ENCODE data around the gene MROH9.
"Not testable (repeated sequence)": the region's sequence is repeated elsewhere in the genome, so short reads cannot be mapped to it uniquely, and the experiment has no call there.

The MROH9 gene, protein sequence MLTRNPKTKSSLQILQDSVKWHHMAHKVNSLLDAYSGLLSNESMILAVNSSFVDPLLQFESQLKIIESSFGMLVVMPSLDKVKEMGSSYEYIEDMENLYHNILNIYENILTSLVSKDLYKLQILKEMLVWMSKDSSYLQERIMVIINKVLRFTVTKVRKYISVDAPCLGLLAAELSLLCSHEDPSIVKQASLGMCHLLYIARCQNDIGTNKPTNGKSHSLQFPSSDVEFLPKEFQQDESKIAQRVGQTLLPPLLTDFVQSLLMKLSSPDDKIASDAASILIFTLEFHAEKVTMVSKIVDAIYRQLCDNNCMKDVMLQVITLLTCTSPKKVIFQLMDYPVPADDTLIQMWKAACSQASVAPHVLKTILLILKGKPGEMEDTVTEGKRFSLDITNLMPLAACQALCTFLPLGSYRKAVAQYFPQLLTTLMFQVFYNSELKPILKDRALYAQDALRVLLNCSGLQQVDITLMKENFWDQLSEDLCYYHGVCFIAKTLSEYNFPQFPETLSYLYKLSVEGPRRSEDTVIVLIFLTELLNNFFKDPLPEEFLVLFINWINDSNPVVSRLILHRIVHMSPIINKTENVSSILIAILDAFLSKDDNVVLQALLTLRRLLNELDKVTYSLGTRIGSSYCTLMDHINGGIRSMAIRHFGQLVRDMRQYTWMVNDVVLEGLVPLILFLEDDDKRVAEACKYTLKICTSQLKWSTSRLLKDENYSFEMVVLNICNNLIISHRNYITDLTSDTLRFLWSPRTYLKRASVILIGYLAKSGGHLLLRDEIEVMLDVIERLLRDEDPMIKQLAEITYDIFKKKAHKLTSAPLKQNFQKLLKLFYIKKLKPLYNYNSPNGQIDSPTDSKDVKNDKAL

DNA sequence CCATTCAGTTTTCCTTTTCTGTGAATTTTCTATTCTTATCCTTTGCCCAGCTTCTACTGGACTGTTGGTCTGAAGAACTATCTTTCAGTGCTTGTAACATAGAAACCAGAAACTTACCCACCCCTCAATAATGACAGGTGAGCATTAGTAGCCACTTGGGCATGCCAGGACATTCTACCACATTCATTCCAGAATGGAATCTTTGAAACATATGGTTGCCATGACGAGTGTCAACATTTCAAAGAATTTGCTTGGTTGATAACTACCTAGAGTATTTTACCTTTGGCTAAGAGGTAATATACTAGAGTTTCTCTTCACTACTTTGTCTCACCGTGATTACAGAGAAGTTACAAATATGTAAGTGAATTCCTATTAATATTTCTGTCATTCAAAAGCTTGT, at the start of gene MROH9:
Gene MROH9, plus strand, starts transcription at position 304 of the 400 bp plus-strand sequence. CDS start 10,023 bp downstream, outside the sequence.
- no peak for DNase-seq

DNA sequence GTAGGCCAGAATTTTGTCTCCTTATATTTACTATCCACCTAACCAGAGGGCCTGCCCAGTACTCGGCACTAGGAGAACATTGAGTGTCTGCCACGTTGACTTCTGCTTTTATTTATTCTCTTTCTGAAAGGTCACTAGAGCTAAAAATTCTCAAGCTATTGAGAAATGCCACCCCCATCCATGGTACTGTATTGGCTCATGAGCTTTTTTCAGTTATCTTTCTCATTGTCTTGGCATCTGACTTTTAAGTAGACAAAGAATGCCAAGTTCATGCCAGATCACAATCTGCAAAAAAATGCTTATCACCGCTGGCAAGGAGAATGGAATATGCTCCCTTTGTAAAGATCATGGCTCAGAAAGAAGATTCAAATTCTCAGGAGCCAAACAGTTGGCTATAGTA, 49.8 kb upstream of the MROH9 start:
- no peak for DNase-seq

DNA sequence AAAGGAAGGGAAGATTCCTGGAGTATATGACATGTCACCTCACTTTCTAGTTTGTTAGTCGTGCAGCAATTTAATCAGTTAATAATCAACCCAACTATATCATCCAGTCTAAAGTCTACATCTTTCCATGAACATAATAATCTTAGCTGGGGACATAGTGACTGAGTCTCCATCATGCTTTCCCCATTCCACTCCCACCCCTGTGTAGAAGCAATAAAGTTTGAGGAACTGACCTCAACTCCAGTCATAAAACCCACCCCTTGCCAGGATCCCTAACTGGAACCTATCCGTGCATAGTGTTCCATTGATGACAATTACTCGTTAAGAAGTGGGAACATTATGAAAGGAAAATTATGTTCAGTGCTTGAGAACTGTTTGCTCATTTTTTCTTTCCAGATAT, 48.9 kb upstream of the MROH9 start:
- no peak for DNase-seq

DNA sequence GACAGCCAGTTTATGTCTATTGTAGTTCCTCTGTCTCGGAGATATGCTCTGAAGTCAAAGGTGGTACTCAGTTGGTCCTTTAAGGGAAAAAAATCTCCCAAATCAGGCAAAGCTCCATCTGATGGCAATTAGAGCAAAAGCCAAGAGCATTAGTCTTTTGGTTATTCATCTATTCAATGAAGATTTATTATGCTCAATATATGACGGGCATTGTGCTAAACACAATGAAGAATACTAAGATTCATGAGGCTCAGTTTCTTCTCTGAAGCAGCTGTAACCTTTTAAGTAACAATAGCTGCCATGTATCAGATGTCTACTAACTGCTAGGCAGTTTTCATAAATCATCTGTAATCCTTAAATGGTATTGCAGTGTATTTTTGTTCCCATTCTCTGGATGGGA, 47.6 kb upstream of the MROH9 start:
- DNase-seq, result no peak

DNA sequence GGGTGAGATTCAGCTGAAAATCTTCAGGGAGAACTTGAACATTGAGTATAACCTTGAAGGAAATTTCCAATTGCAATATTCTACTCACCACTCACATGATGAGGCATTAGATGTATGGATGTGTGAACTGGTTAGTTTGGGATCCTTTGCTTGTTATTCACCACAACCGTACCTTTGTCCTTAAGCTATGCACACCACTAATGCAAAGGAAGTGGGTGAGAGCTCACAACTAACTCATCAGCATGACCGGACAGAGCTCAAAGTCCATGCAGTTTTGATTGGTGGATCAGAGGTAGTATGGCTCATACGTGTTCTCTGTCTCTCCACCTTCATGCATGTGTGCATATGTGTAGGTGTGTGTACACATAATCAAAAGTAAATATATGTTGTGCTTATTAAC, 43.5 kb upstream of the MROH9 start:
- DNase-seq, result no peak

DNA sequence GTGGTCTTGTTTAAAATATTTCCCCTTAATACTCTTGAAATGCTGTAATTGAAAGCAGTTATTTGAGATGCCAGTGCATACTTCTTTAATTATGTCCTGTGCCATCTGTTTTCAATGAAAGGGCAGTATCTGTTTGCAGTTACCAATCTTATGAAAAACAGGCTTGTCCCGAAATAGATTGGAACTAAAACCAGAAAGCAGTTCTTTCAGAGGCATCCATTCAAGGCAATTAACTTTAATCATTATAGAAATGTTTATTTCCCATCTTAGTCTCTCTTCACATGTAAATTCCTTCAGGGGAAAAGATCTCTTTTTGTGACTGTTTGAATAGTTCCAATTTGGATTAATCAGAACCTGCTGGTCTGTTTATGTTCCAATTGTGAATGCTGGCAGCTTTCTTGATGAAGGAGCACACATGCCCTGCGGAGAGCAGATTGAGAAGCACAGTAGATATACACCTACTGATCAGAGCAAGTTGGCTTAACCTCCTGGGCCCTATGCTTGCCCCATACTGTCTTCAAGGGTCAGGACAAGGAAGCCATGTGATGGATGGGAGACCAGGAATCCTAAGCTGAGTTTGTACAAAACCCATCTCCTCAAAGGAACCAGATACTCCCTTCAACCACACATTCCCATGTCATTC, 41.6 kb upstream of the MROH9 start:
- DNase-seq, result no peak

DNA sequence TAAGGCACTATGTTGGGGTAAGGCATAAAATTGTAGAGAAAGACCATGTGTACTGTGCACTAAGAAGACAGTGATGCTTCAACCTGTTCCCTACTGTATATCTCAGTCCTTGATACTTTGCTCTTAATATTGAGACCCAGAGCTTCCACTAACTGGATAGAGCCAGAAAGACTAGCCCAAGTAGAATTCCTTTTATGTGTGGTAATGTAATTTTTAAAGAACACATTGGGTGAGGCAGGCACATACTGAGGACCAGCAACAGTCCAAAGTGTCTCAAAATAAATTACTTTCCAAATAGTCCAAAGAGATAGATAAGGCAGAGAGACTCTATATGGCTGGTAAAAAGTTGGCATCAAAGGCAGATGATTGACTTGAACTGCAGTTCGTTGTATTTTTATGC, 31.4 kb upstream of the MROH9 start:
- no peak for DNase-seq

DNA sequence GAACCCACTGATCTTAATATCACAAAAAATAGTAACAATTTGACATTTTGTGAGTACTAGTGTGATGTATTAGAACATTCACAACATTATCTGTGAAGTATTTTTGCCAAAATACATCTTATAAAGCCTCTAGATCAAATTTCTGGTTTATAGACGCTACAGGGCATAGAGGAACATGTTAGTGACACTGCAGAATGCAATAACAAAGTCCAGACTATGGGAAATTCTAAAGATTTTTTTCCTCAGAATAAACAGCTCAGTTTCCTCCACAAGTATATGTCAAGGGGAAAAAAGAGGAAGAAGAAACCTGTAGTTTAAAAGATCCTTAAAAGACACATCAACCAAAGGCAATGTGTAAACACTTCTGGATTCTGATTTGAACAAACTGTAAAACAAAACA, 26.4 kb upstream of the MROH9 start:
- no peak for DNase-seq

DNA sequence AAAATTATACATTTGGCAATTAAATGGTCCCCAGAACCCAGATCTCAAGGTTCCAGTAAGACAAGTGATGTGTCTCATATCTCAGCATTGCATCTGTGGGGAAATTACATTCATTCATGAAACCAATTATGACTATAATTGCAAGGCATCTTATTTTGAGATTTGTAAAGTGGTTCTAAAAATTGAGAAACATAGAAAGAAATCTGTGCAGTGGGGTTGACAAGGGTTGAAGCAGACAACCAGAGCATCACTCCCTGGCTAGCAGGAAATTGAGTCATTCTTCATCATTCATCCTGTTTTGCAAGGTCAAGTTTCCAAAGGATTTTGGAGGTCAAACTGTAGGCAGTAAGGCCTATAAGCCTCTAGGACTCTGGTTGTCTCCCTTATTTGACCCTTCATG, 25.1 kb upstream of the MROH9 start:
- no peak for DNase-seq

DNA sequence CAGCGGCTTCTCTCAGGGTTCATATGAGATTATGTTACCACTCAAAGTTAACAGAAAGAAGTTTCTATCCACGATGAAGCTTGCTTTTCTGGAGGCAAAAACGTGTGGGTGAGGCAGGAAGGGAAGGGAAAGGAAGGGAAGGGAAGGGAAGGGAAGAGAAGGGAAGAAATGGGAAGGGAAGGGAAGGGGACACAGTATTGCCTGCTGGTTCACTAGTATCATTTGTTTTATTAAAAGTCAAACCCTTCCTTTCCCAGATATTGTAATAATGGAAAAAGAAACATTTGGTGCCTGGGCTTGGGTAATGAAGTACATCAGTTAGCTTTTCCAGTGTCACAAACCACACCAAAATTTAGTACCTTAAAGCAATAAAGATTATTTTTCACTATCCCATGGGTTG, 18.0 kb upstream of the MROH9 start:
- no peak for DNase-seq

DNA sequence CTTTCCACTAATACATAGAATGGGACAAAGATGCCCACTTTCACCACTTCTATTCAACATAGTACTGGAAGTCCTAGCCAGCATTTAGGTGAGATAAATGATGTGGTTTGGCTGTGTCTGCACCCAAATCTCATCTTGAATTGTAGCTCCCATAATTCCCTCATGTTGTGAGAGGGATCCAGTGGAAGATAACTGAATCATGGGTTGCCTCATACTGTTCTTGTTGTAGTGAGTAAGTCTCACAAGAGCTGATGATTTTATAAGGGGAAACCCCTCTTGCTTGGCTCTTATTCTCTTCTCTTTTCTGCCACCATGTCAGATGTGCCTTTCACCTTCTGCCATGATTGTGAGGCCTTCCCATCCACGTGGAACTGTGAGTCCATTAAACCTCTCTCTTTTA, 10.7 kb upstream of the MROH9 start:
- not testable (repeated sequence) for DNase-seq

DNA sequence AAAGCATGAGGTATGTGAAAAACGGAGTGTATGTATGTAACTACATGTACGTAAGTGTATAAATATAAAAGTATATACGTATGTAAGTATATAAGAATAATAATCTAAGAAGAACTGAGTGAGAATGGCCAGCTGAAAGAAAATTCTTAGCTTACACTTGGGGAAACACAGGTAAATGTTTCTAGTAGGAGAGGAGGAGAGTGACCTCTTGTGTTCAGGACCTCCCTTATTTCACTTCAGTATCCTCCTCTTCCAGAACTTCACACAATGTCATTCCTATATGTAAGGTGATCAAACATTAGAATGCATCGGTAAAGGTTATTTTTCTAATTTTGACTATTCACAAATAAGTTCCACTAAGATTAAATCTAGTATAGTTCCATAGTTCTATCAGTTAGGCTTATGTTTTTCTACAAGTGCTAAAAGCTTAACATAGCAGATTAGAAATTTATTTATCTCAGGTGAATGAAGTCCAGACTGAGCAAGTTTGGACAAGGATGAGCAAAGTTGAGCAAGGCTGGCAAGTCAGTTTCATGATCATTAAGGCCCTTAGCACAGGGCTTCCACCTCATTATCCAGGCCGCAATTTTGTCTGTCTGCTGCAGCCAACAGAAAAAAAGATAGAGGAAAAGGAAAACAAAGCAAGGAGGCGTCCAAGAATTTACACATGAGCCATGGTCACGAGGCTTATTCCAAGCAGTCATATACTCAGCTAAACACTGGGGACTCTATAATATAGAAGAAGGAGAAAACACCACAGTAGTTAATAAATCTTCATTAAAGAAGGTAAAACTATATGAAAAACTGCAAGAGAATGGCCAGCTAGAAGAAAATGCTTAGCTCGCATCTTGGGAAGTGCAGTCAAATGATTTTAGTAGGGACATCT, 7.1 kb upstream of the MROH9 start:
- DNase-seq, result no peak

DNA sequence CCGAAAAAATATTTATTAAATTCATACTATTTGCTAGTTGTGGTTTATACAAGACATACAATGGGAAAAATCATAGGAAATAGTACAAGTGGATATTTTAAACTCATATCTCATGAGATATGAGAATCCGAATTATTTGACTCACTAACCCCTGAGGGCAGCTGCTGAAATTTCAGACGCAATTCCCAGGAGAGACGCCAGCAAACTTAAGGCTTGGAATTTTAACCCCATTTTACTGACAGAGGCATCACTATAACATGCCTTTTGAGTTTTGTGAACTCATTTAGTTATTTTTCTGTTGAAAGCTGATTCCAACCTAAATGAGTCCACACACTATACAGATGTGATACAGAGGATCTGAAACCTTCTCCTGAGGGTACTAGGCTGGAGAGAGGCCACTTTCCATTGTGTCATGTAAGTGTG, 5.9 kb upstream of the MROH9 start:
- DNase-seq, result no peak

DNA sequence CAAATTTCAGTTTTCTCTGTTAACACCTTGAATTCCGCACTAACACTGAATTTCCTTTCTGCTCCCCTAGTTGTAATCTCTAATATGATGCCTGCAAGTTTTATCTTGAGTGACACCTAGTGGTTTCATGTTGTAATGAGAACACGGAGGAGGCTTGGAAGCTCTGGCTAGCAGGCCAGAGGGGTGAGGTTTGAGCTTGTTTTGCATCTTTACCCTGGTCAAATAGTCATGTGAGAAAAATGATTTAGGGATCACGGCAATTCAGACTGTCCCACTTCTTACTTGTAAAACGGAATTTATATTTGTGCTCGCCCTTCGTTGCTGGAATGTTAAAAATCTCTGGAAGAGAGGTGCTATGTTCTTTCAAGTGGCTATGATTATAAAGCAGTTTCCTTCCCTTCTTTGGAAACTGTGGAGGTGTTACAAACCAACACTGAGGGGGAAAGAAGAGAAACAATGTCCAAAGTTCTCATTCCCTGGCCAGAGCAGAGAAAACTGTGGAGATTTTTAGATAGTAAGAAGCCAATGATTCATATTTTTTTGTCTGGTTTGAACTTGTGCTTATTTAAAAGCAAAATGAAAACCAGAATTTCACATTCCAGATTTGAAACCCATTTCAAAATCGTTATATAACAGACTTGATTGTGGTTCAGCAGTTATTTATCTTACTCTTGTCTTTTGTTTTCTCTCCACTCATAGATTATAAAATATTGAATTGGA, 5.3 kb upstream of the MROH9 start:
- DNase-seq, result peak; percentile 42

DNA sequence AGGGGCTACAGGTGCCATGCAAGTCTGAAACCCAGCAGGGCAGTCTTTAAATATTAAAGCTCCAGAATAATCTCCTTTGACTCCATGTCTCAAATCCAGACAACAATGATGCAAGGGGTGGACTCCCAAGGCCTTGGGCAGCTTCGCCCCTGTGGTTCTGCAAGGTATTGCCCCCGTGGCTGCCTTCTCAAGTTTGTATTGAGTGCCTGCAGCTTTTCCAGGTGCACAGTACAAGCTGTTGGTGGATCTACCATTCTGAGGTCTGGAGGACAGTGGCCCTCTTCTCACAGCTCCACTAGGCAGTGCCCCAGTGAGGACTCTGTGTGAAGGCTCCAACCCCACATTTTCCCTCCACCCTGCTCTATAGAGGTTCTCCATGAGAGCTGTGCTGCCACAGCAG, 3.7 kb upstream of the MROH9 start:
- DNase-seq, result no peak

DNA sequence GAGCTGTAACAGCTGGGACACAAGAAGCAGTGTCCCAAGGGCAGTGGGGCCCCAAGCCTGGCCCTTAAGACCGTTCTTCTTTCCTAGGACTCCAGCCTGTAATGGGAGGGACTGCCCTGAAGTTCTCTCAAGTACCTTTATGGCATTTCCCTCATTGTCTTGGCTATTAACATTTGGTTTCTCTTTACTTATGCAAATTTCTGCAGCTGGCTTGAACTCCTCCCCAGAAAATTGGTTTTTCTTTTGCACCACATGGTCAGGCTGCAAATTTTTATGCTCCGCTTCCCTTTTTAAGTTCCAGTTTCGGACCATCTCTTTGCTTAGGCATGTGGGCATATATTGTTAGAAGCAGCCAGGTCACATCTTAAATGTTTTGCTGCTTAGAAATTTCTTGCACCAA, 3.1 kb upstream of the MROH9 start:
- DNase-seq, result no peak

DNA sequence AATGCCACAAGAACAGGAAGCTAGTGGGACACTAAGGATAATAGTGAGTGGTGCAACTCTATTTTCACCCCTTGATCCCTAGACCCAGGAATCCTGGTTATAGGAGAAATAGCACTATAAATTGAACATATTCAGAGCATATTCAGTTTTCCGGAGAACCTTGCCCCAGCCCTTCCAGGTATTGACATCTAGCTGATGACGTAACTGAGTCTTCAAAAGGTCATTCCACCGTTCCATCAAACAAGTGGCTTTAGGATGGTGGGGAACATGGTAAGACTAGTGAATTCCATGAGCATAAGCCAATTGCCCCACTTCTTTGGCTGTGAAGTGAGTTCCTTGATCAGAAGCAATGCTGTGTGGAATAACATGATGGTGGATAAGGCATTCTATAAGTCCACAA, 2.9 kb downstream of the MROH9 start:
- no peak for DNase-seq

DNA sequence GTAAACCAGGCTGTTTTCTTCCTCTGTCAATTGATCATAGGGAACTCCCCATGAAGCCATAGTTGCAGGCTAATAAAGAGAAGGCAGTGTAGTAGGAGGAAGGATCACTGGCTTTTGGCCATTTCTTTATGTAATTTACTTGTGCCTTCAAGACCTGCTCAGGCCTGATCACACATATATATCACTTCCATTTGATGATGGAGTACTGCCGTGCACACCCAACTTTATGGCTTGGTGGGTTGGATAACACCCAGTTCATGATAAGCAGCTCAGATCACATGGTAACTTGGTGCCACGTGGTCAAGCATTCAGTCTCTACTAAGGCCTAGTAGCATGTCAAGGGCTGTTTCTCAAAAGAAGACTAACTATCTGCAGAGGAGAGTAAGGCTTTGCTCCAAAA, 4.1 kb downstream of the MROH9 start:
- no peak for DNase-seq

DNA sequence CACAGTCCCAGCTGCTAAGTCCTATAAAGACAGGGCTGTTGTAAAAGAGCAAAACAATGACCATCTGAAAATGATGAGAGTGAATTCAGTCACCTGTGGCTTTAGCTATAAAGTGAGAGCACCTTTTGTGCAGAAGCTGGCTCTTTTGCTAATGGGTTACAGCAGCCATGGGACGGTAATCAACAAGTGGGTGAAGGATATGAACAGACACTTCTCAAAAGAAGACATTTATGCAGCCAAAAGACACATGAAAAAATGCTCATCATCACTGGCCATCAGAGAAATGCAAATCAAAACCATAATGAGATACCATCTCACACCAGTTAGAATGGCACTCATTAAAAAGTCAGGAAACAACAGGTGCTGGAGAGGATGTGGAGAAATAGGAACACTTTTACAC, 16.4 kb downstream of the MROH9 start:
- DNase-seq, result not testable (repeated sequence)

DNA sequence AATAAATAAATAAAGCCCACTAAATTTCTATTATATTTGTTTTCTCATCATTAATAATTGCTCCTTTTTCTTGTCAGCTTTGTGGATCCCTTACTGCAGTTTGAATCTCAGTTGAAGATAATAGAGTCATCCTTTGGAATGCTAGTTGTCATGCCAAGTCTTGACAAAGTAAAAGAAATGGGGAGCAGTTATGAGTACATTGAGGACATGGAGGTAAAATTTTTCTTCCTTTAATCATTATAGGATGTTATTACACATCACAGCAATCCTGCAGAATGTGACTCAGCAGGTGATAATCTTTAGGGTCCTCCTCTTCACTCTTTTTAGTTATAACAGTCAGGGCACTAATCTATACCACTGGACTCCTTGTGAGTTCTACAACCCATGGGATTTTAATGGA, 24.1 kb downstream of the MROH9 start:
- no peak for DNase-seq

DNA sequence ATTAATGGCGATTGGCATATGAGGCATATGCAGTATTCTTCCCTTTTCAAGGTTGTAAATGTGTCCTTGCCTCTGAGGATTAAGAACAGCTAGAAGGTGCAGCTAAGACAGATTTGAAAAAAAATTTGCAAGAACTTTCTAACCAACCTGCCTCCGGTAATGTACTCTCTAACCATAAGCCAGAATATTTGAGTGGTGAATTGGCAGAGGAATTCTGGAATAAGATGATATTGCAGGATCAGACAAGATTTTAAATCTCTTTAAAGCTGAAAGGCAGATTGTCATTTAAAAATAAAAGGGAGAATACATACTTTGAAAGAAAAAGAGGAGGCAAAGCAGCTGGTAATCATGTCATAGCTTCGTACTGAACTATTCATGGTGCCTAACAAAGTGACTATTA, 29.2 kb downstream of the MROH9 start:
- no peak for DNase-seq

All from CD4-positive, alpha-beta T cell treated with Interleukin-21 for 1 hour (primary cell).